Loucy (cell line): ENCODE measurements around the gene RBM17.

Experiments
- CTCF ChIP-seq: fragments of 200-600 bp; sonication (generic); conservative IDR thresholded peaks from 2 replicates; pipeline ENCODE4 v1.5.1; 2014; ENCODE audit warnings: mild to moderate bottlenecking, antibody characterized with exemption, low read length
- EZH2phosphoT487 ChIP-seq: fragments of 200-600 bp; IDR thresholded peaks from 2 replicates; pipeline ENCODE4 v1.6.1; 2018; ENCODE audit warnings: antibody characterized with exemption, mild to moderate bottlenecking, moderate library complexity, borderline replicate concordance

DNA sequence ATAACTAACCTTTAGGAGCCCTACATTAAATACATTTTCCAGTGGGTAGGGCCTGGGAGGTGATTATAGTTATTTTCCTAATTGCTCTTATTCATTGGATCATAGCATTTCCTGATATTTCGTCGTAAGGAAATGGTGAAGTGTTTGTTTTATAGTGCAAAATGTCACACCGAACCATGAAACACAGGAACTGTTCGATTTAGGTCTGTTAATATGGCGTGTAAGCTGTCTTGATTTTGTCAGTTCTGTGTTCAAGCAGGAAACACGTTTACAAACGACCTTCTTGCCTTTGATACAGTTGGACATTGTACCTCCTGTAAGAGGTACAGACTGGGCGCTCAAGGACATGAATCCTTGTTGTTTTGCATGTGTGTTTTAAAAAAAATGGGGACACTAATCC is 14.8 kb downstream of the RBM17 start:
- no peak for TF ChIP-seq CTCF
- no peak for TF ChIP-seq EZH2phosphoT487
